HL-60 (cell line): ENCODE data around the gene EIF2S1.
"Not testable (repeated sequence)": the region's sequence is repeated elsewhere in the genome, so short reads cannot be mapped to it uniquely, and the experiment has no call there.

Experiments
- DNase-seq, 2 experiments: peaks; one replicate each; pipeline ENCODE4 v3.0.0-alpha.2; 2010 to 2020; ENCODE audit warnings: low read depth in 1 of 2, low spot score in 1 of 2
- H3K27ac ChIP-seq: fragments of 250-450 bp; sonication (Bioruptor Pico); replicated peaks from 2 replicates; pipeline ENCODE4 v1.5.1; 2020; ENCODE audit warnings: mild to moderate bottlenecking, moderate library complexity
- H3K27me3 ChIP-seq: fragments of 250-450 bp; sonication (Bioruptor Pico); 2 replicates; pipeline ENCODE4 v1.5.1; 2021; ENCODE audit warnings: mild to moderate bottlenecking, moderate library complexity; ENCODE audit not compliant: insufficient read depth, poor library complexity, severe bottlenecking
- H3K4me3 ChIP-seq: replicated peaks from 2 replicates; pipeline ENCODE4 v1.5.1; 2011; ENCODE audit warnings: mild to moderate bottlenecking, control low read depth, low read length; ENCODE audit not compliant: insufficient read depth
- GABPA ChIP-seq: IDR thresholded peaks from 2 replicates; pipeline ENCODE4 v1.6.1; 2012; ENCODE audit warnings: low read depth
- POLR2AphosphoS5 ChIP-seq: IDR thresholded peaks from 2 replicates; pipeline ENCODE4 v1.6.1; 2012; ENCODE audit warnings: low read depth
- SPI1 ChIP-seq: IDR thresholded peaks from 2 replicates; pipeline ENCODE4 v1.6.1; 2012; ENCODE audit warnings: low read depth, mild to moderate bottlenecking, borderline replicate concordance
- TF ChIP-seq, protein P1 (sequence below): IDR thresholded peaks from 2 replicates; pipeline ENCODE4 v1.6.1; 2012; ENCODE audit warnings: low read depth; ENCODE audit not compliant: insufficient replicate concordance
- TF ChIP-seq, protein P2 (sequence below): IDR thresholded peaks from one replicate; pipeline ENCODE4 v1.5.1; 2011; ENCODE audit warnings: low read length, control low read depth, inconsistent platforms; ENCODE audit not compliant: insufficient read depth

Gene EIF2S1

DNA sequence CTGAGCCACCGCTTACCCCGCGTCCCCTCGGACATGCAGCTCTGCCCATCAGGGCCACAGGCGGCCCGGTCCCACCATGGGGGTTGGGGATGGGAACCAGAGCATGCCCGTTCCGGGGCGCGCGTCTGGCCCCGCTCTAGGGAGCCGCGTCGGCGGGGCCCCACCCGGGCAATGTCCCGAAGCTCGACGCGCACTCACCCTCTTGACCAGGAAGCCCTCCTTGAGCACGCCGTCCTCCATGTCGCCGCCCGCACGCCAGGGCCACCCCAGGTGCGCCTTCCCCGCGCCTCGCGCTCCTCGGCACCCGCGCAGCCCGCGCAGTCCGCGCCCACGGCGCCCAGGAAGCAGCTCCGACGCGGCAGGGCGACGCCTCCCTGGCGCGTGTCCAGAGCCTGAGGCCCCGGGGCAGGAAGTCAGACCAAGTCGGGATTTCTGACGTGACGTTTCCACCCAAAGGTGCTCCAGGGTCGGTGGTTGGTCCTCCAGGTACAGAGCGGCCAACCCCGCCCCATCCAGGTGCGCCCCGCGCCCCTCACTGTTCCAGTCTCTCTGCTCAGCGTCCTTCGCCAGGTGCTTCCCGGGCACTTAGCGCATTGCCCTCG, 51.8 kb downstream of the EIF2S1 start, which contains the start of gene PLEK2:
Gene PLEK2 (minus strand): TSS at position 346 of the 602 bp plus-strand sequence. CDS start 106 bp downstream, at position 240.
- Histone ChIP-seq H3K27ac (no peak within 1 kb of the TSS), H3K27me3 (no peaks in the 10 kb centered on the region), H3K4me3 (no peak within 1 kb of the TSS)
- no peak for DNase-seq
- no peak for TF ChIP-seq SPI1
- TF ChIP-seq, protein P1, sequence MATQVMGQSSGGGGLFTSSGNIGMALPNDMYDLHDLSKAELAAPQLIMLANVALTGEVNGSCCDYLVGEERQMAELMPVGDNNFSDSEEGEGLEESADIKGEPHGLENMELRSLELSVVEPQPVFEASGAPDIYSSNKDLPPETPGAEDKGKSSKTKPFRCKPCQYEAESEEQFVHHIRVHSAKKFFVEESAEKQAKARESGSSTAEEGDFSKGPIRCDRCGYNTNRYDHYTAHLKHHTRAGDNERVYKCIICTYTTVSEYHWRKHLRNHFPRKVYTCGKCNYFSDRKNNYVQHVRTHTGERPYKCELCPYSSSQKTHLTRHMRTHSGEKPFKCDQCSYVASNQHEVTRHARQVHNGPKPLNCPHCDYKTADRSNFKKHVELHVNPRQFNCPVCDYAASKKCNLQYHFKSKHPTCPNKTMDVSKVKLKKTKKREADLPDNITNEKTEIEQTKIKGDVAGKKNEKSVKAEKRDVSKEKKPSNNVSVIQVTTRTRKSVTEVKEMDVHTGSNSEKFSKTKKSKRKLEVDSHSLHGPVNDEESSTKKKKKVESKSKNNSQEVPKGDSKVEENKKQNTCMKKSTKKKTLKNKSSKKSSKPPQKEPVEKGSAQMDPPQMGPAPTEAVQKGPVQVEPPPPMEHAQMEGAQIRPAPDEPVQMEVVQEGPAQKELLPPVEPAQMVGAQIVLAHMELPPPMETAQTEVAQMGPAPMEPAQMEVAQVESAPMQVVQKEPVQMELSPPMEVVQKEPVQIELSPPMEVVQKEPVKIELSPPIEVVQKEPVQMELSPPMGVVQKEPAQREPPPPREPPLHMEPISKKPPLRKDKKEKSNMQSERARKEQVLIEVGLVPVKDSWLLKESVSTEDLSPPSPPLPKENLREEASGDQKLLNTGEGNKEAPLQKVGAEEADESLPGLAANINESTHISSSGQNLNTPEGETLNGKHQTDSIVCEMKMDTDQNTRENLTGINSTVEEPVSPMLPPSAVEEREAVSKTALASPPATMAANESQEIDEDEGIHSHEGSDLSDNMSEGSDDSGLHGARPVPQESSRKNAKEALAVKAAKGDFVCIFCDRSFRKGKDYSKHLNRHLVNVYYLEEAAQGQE, result no peak
- no peak for TF ChIP-seq POLR2AphosphoS5
- no peak for TF ChIP-seq GABPA
- TF ChIP-seq, protein P2, sequence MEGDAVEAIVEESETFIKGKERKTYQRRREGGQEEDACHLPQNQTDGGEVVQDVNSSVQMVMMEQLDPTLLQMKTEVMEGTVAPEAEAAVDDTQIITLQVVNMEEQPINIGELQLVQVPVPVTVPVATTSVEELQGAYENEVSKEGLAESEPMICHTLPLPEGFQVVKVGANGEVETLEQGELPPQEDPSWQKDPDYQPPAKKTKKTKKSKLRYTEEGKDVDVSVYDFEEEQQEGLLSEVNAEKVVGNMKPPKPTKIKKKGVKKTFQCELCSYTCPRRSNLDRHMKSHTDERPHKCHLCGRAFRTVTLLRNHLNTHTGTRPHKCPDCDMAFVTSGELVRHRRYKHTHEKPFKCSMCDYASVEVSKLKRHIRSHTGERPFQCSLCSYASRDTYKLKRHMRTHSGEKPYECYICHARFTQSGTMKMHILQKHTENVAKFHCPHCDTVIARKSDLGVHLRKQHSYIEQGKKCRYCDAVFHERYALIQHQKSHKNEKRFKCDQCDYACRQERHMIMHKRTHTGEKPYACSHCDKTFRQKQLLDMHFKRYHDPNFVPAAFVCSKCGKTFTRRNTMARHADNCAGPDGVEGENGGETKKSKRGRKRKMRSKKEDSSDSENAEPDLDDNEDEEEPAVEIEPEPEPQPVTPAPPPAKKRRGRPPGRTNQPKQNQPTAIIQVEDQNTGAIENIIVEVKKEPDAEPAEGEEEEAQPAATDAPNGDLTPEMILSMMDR, result no peak

DNA sequence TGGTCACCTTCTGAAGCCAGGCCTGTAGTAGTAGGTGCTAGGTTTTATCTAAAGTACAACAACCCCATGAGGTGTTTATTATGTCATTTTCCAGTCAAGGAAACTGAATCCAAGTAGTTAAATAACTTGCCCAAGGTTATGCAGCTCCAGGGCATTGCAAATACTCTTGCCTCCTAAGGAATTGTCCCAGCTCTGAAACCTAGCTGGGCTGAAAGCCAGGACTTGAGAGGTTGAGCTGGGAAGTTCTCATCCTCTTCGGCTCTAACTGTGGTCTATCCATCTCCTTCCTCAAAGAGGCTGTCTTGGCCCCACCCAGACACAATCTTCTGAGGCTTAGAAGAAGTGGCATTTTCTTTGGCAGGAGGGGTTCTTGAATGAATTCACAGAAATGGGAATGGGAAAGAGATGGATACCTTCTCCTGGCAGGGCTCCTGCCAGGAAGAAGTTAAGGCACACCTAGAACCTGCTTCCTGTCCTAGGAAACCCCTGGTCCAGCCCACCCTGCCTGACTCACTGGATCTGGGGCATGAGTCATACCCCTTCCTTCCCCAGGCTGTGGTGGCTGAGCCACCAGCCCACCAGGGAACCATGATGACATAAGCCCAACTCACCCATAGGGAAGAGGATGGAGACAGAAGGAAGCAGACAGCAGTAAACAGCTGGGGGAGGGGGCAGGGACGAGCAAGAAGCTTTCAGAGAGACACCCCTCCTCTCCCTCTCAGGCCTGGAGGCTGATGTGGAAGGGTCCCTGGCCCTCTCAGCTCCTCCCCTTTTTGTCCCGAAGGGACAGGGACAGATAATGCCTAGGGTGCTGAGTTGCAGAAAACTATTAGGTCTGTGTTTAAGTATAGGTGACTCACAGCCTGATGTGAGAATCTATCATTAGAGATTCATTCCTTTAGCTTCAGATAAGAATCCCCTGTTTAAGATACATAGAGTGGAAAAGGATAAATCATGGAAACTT, 54.0 kb downstream of the EIF2S1 start:
- TF ChIP-seq POLR2AphosphoS5 (no peak), SPI1 (no peak), GABPA (no peak)
- TF ChIP-seq, protein P1, result no peak
- TF ChIP-seq, protein P2, result no peak
- no peak for DNase-seq
- H3K27ac ChIP-seq, result no peak overlapping the region
- no peak overlapping the region for H3K4me3 ChIP-seq
- H3K27me3 ChIP-seq, result no peaks in the 10 kb centered on the region

DNA sequence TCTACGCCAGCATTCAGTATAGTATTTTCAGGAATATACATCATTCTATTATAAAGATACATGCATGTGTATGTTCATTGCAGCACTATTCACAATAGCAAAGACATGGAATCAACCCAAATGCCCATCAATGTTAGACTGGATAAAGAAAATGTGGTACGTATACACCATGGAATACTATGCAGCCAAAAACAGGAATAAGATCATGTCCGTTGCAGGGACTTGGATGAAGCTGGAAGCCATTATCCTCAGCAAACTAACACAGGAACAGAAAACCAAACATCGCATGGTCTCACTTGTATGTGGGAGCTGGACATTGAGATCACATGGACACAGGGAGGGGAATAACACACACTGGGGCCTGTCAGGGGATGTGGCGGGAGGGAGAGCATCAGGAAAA, 55.5 kb downstream of the EIF2S1 start:
- not testable (repeated sequence) for H3K4me3 ChIP-seq, H3K27ac ChIP-seq, DNase-seq, H3K27me3 ChIP-seq

DNA sequence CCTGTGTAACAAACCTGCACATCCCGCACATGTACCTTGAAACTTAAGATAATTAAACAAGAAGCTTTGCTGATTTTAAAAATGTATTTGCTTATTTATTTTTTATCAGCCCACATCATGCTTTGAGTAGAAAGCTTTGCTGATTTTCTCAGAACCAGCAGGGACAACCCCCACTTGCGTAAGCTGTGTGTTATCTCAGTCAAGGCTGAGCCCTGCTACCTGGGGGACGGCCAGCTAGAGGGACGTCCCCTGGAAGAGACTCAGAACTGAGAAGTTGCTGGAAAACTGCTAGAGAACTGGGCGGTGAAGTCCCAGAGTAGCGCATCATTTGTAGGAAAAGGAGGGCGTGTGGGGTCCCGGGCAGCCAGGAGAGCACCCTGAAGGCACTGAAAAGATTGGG, 56.0 kb downstream of the EIF2S1 start:
- Histone ChIP-seq H3K4me3 (no peak overlapping the region), H3K27ac (no peak overlapping the region), H3K27me3 (no peaks in the 10 kb centered on the region)
- no peak for TF ChIP-seq SPI1
- TF ChIP-seq, protein P1, result no peak
- no peak for TF ChIP-seq POLR2AphosphoS5
- TF ChIP-seq, protein P2, result no peak
- TF ChIP-seq GABPA, result no peak
- DNase-seq, result no peak
